CD14-positive monocyte (primary cell): ENCODE results near the gene APOB. TPM values are rescaled to one million over a fixed set of nuclear protein-coding genes. Genes with fewer than 3 reads are reported as not detected.

Source experiments
- DNase-seq, 3 donors: peaks; one replicate each; pipeline ENCODE4 v3.0.0-alpha.2; 2011 to 2022
- H2AFZ ChIP-seq: 2 replicates; pipeline ENCODE4 v1.6.0; 2012; ENCODE audit warnings: mild to moderate bottlenecking, low read depth, low read length, inconsistent platforms; ENCODE audit not compliant: insufficient read depth, poor library complexity, severe bottlenecking
- H3K27ac ChIP-seq, 2 donors: 1 replicate in 1 of 2; 2 replicates in 1 of 2; pipeline ENCODE4 v1.5.1; 2012 to 2013; ENCODE audit warnings: low read length in 2 of 2, control low read depth in 1 of 2, inconsistent platforms in 1 of 2, low read depth in 1 of 2, mild to moderate bottlenecking in 1 of 2
- H3K27me3 ChIP-seq, 2 donors: one replicate each; pipeline versions ENCODE4 v1.6.0 to v1.6.1; 2011 to 2013; ENCODE audit warnings: low read length in 2 of 2; ENCODE audit not compliant: control insufficient read depth in 2 of 2, insufficient read depth in 2 of 2
- H3K36me3 ChIP-seq, 2 donors: replicated peaks in 1 of 2; 1 replicate in 1 of 2; 2 replicates in 1 of 2; pipeline versions ENCODE4 v1.5.1 to v1.6.1; 2012 to 2013; ENCODE audit warnings: low read length in 2 of 2, control low read depth in 1 of 2, inconsistent platforms in 1 of 2, mild to moderate bottlenecking in 1 of 2; ENCODE audit not compliant: insufficient read depth in 2 of 2, control insufficient read depth in 1 of 2
- H3K4me1 ChIP-seq, 2 donors: 1 replicate in 1 of 2; 2 replicates in 1 of 2; pipeline versions ENCODE4 v1.5.1 to v1.6.1; 2012 to 2013; ENCODE audit warnings: low read length in 2 of 2, control low read depth in 1 of 2, inconsistent platforms in 1 of 2, mild to moderate bottlenecking in 1 of 2, moderate library complexity in 1 of 2; ENCODE audit not compliant: insufficient read depth in 2 of 2, control insufficient read depth in 1 of 2
- H3K4me2 ChIP-seq: replicated peaks from 2 replicates; pipeline ENCODE3; 2012; ENCODE audit warnings: low read length, moderate library complexity, mild to moderate bottlenecking; ENCODE audit not compliant: poor library complexity, severe bottlenecking; ENCODE audit errors: extremely low read depth
- H3K4me3 ChIP-seq, 3 experiments: fragments of 200-600 bp in 1 of 3; sonication (generic) in 1 of 3; replicated peaks in 1 of 3; 1 replicate in 2 of 3; 2 replicates in 1 of 3; pipeline ENCODE4 v1.5.1; 2011 to 2013; ENCODE audit warnings: low read length in 3 of 3, mild to moderate bottlenecking in 3 of 3, control low read depth in 2 of 3, low read depth in 2 of 3, inconsistent platforms in 1 of 3, moderate library complexity in 1 of 3
- H3K79me2 ChIP-seq: 2 replicates; pipeline ENCODE4 v1.6.0; 2012; ENCODE audit warnings: mild to moderate bottlenecking, control low read depth, inconsistent platforms, low read length, moderate library complexity; ENCODE audit not compliant: insufficient read depth
- H3K9ac ChIP-seq: 2 replicates; pipeline ENCODE4 v1.6.0; 2017; ENCODE audit warnings: low read length, mild to moderate bottlenecking; ENCODE audit not compliant: insufficient read depth, poor library complexity, severe bottlenecking
- H3K9me3 ChIP-seq, 2 donors: replicated peaks in 1 of 2; 1 replicate in 1 of 2; 2 replicates in 1 of 2; pipeline versions ENCODE4 v1.5.1 to v1.6.1; 2012 to 2013; ENCODE audit warnings: low read length in 2 of 2, control low read depth in 1 of 2; ENCODE audit not compliant: control insufficient read depth in 1 of 2, insufficient read depth in 1 of 2
- H4K20me1 ChIP-seq: 2 replicates; pipeline ENCODE4 v1.6.0; 2012; ENCODE audit warnings: mild to moderate bottlenecking, low read length, control low read depth, moderate library complexity; ENCODE audit not compliant: insufficient read depth
- H3K27ac Mint-ChIP-seq, 7 donors: one replicate each; pipeline ENCODE4 v1.8.0; 2020; ENCODE audit warnings: mild to moderate bottlenecking in 7 of 7, mixed read lengths in 7 of 7, moderate library complexity in 6 of 7, inconsistent platforms in 2 of 7
- H3K27me3 Mint-ChIP-seq, 3 donors: one replicate each; pipeline ENCODE4 v1.8.0; 2021 to 2022; ENCODE audit warnings: low read depth in 3 of 3, mild to moderate bottlenecking in 3 of 3, mixed read lengths in 3 of 3, moderate library complexity in 3 of 3, inconsistent platforms in 1 of 3
- H3K36me3 Mint-ChIP-seq, 2 donors: one replicate each; pipeline ENCODE4 v1.8.0; 2020; ENCODE audit warnings: mixed read lengths in 2 of 2, inconsistent platforms in 1 of 2, mild to moderate bottlenecking in 1 of 2
- H3K4me1 Mint-ChIP-seq: one replicate; pipeline ENCODE4 v1.8.0; 2020; ENCODE audit warnings: mild to moderate bottlenecking, mixed read lengths
- H3K4me3 Mint-ChIP-seq, 2 donors: one replicate each; pipeline ENCODE4 v1.8.0; 2020; ENCODE audit warnings: mild to moderate bottlenecking in 2 of 2, mixed read lengths in 2 of 2, moderate library complexity in 1 of 2
- H3K9me3 Mint-ChIP-seq, 7 donors: one replicate each; pipeline ENCODE4 v1.8.0; 2020 to 2022; ENCODE audit warnings: mixed read lengths in 7 of 7, mild to moderate bottlenecking in 6 of 7, moderate library complexity in 6 of 7, inconsistent platforms in 2 of 7
- CTCF ChIP-seq: fragments of 200-600 bp; IDR thresholded peaks from one replicate; pipeline ENCODE4 v1.8.0; 2022; ENCODE audit warnings: antibody characterized with exemption, mild to moderate bottlenecking
- WGBS: methylation state at CpG from one replicate; pipeline ENCODE4 v1.1.5; 2013; ENCODE audit warnings: missing lambda C conversion rate; ENCODE audit not compliant: insufficient coverage; 5-methylcytosine and 5-hydroxymethylcytosine counted together
- intact Hi-C, 2 donors: fragments of 100-400 bp; cut with micrococcal nuclease; formaldehyde crosslinking; loops; one replicate each; pipeline versions ENCODE4 v1.15.0 to v1.15.1; 2023
- polyA plus RNA-seq, 3 donors: library from polyadenylated mRNA; depleted of rRNA in 1 of 3; unstranded in 2 of 3; stranded (reverse) in 1 of 3; fragments of 300-500 nt in 2 of 3; fragments of >200 nt in 1 of 3; fragmentation: Illumina TruSeq in 2 of 3; gene quantifications; 1 replicate in 2 of 3; 2 replicates in 1 of 3; pipeline ENCODE4 v1.2.3, GENCODE V29; 2012 to 2021

The APOB gene
- polyA plus RNA-seq, 3 donors: 0.02 TPM; not detected in 2

- H3K4me3 Mint-ChIP-seq: no peak overlapping the region
- H3K4me3 ChIP-seq: no peak overlapping the region
- no peak overlapping the region for H3K27ac Mint-ChIP-seq
- H4K20me1 ChIP-seq: no peaks in the 10 kb centered on the region
- no peaks in the 10 kb centered on the region for H3K9me3 ChIP-seq
- no peak for DNase-seq
- no peak overlapping the region for H3K4me2 ChIP-seq
- no peaks in the 10 kb centered on the region for H3K4me1 ChIP-seq
- H3K9me3 Mint-ChIP-seq: peaks cover 0 to 5% (median 0%) of the 10 kb centered on the region in 7 donors
- no peak overlapping the region for H3K9ac ChIP-seq
- intact Hi-C loops: loop anchor here (5.0 to 10.0 kb wide), 2 partner anchors 175 to 298 kb away; no protein-coding TSS in a partner anchor
- H3K36me3 Mint-ChIP-seq: no peaks in the 10 kb centered on the region
- TF ChIP-seq CTCF: no peak
- no peaks in the 10 kb centered on the region for H3K79me2 ChIP-seq
- H3K27me3 Mint-ChIP-seq: peaks cover 3 to 8% (median 5%) of the 10 kb centered on the region in 3 donors
- no peaks in the 10 kb centered on the region for H3K36me3 ChIP-seq
- H3K27ac ChIP-seq: no peak overlapping the region
- H3K4me1 Mint-ChIP-seq: no peaks in the 10 kb centered on the region
- 74% methylated on average over 2 of the region's 4 CpGs for WGBS
- no peak overlapping the region for H2AFZ ChIP-seq
- H3K27me3 ChIP-seq: no peaks in the 10 kb centered on the region
Measured at GRCh38 chr2:20960003-20960402, 83.9 kb downstream of the APOB start.

- H3K4me1 Mint-ChIP-seq: no peaks in the 10 kb centered on the region
- no peaks in the 10 kb centered on the region for H3K36me3 Mint-ChIP-seq
- Histone ChIP-seq H4K20me1 (no peaks in the 10 kb centered on the region), H3K27ac (no peak overlapping the region), H3K4me3 (no peak overlapping the region), H3K9ac (no peak overlapping the region), H2AFZ (no peak overlapping the region), H3K36me3 (no peaks in the 10 kb centered on the region), H3K79me2 (no peaks in the 10 kb centered on the region), H3K27me3 (no peaks in the 10 kb centered on the region), H3K4me2 (no peak overlapping the region), H3K4me1 (no peaks in the 10 kb centered on the region), H3K9me3 (no peaks in the 10 kb centered on the region)
- 67% methylated on average over 1 of the region's 4 CpGs for WGBS
- intact Hi-C loops: loop anchor here in 1 of 2 donors (10.0 kb wide), 1 partner anchor 174 kb away; no protein-coding TSS in a partner anchor
- DNase-seq: no peak
- H3K27me3 Mint-ChIP-seq: peaks cover 3 to 8% (median 5%) of the 10 kb centered on the region in 3 donors
- no peak overlapping the region for H3K27ac Mint-ChIP-seq
- no peak overlapping the region for H3K4me3 Mint-ChIP-seq
- peaks cover 0 to 5% (median 0%) of the 10 kb centered on the region in 7 donors for H3K9me3 Mint-ChIP-seq
- no peak for TF ChIP-seq CTCF
Measured at GRCh38 chr2:20959252-20959651, 84.6 kb downstream of the APOB start.
